Measurements from ENCODE around the gene CEP112.
"Not testable (repeated sequence)": the region's sequence is repeated elsewhere in the genome, so short reads cannot be mapped to it uniquely, and the experiment has no call there.

Gene CEP112

DNA sequence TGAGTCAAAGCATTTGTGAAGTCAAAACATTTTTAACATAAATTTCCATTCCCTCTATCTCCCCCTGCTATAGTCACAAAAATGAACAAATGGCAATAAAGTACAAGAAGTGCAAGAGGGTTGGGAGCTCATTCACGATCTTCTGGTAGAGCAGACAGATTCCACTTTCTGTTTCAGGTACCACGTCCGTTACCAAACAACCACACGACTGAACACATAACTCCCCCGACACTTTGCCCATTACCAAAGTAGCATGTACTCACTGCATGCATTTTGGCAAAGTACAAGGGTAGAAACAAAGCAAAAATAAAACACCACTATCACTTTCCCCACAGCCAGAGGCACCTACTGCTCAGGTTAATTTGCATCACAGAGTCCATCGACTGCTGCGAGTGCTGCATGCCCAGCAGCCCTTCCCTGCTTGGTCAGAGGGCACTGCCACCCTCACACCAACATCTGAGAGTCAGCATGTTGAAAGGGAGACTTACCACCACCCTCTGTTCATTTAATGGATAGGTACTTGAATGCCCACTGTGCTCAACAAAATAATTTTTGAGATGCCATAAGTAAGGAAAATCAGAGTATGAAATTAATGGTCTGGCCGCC, 480.2 kb downstream of the CEP112 start:
- no peak for DNase-seq

DNA sequence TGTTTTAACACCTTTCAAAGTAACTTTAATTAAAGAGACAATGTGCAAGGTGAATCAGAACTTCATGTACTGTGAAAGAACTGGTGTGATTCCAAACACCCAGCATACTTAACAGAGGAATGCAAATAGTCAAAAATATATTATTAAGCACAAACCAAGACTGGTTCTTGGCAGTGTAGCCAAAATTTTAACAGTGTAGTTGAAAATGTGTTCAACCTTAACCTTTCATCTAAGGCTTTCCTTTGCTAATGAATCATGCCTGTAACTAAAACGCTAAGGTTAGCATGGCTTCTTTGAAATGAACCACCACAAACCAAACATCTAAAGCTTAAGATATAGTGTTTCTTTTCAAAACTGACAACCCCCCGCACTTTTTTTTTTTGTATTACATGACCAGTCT, 484.2 kb downstream of the CEP112 start:
- no peak for DNase-seq

DNA sequence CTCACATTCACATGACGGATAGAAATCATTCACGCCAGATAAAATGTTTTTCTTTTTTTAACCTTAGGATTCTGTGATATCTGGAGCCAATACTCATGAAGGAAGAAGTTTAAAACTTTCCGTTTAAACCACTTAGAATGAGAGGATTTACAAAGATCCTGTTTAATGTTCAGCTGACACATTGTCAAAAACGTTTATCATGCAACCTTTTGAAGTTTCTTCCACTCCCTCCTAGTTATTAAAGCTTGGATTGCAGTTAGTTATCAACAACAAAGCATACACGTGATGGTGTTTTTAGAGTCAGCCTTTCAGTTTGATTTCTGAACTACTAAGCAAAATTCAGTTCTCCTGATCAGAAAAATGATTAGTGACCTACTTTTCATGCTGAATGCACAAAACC, 487.2 kb downstream of the CEP112 start:
- DNase-seq: no peak

DNA sequence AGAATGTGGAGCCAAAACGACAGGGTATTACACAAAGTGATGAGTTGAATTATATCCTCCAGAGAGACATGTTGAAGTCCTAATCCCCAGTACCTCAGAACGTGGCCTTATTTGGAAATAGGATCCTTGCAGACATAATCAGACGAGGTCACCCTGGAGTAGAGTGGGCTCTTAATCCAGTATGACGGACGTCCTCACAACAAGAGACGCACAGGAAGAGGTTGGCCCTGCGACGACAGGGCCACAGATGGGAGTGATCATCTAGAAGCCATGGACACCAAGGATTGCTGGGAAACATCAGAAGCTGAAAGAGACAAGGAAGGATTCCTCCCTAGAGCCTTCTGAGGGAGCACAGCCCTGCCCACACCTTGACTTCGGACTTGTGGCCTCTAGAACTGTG, 488.0 kb downstream of the CEP112 start:
- DNase-seq: no peak

DNA sequence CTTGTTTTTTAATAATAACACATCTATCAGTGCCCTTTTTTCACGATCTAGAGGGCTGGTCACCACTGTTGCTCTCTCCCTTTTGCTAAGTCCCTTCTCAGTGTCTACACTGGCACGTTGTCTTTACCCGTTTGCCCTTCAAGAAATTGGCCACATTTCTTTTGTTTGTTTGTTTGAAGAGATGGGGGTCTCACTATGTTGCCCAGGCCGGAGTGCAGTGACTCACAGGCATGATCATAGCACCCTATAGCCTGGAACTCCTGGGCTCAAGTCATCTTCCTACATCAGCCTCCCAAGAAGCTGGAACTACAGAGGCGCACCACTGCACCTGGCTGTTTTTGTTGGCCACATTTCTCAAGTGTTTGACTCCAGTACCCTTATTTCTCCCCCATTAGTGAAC, 492.5 kb downstream of the CEP112 start:
- DNase-seq: no peak

DNA sequence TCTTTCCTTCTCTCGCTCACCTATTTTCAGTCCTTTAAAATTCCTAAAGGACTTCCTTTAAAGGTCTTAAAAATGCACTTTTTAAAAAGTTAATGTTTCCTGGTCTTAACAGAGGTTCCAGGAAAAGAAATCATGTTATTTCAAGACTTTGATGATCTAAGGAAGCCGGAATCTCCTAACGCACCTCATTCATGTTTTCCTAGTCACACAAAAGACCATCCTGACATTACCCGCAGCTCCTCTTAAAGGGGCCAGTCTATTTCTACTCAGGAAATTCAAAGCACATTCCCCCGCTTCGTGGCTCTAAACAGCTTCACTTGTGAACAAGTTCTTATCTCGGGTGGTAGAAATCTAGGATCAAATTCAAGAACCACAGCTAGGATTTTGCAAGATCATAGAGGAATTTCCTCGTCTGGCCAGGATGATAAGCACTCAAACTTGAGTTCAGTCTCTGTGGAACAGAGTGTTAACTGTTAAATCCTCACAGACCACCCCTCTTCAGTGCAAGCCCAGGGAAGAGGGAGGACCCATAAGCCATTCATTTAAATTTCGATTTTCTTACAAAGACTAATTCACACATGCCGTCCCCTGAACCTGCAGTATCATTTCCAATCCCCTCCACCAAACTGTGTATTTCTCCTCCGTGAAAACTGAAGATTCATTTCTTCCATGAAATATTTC, 493.4 kb downstream of the CEP112 start:
- DNase-seq: no peak

DNA sequence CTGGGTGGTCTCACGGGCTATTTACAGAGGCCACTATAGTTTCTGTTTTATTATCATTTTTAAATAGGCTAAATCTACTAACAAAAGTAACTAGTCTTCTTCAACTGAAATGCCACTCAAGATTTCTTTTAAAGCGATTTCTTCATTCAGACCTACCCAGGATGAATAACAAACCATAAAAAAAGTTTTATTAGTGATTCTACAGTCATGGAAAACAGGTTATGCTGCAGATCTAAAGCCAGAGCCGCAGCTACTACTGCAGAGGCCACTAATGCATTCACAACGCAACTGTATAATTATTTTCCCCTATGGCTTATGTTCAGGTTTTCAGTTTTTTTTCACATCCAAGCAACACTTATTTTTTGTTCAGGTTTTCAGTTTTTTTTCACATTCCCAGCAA, 494.3 kb downstream of the CEP112 start:
- no peak for DNase-seq

DNA sequence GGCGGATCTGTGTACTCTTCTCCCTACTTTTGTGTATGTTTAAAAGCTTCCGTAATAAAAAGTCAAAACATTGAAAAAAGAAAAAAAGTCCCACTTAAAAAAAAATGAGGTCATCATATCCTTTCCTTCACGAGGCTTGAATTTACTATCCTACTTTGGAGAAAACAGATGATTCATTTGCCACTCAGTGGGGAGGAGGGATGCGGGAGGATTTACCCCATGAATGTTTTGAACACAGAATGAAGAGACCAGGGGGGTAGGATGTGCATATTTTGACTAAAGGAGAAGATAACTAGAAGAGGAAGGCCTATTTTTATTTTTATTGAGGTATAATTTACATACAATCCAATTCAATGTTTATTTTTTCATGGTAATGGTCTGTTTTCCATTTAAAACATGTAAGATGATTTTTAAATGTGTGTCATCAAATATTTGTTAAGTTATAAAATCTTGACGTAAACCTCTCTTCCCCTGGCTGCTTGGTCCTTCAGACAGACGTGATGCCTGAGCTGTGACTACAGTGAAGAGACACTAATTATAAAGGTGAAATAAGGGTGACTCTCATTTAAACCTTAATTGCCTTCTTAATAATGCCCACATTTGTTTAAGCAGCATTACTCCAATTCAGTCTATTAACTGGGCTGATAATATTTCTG, 495.1 kb downstream of the CEP112 start:
- DNase-seq: no peak

DNA sequence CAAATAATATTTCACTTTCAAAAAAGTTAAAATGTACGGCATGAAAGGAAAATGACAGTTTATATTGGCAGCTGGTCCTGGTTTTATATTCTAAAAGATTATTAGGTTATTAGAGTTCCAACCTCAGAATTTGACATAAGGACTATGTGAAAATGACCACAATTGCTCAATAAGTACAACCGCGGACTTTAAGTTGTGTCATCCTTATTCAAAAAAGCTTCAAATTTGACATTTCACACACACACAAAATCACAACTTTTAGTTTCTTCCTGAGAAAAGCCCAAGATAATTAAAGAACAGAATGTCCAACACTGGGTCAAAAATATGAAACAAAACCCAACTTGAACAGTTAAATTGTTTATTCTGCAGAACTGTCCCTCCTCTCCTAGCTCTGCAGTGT, 497.3 kb downstream of the CEP112 start:
- DNase-seq: no peak

DNA sequence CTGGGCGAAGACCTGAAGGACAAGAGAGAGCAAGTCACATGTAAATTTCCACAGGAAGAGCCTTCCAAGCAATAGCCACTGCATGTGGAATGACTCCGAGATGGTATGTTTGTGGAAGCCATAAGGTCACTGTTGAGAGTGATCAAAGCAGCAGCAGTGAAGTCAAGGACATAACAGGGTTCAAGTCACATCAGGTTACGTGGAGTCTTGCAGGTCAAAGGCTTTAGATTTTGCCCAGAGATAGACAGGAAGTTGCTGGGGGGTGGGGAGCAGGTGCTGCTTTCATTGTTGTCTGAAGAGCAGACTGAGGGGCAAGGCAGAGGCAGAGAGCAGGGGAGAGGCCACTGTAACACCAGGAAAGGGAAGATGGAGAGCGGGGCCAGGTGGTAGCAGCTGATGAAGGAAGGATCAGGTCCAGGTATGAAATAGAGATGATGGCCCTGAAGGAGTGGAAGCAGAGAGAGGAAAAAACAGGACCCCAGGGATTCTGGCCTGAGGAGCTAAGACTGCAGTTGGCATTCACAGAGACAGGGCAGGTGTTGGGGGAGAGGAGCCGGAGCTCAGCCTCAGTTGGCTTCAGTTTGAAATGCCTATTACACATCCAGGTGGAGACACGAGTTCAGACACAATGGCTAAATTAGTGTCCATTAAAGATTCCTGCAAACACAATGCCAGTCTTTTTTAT, 501.2 kb downstream of the CEP112 start:
- DNase-seq: no peak

DNA sequence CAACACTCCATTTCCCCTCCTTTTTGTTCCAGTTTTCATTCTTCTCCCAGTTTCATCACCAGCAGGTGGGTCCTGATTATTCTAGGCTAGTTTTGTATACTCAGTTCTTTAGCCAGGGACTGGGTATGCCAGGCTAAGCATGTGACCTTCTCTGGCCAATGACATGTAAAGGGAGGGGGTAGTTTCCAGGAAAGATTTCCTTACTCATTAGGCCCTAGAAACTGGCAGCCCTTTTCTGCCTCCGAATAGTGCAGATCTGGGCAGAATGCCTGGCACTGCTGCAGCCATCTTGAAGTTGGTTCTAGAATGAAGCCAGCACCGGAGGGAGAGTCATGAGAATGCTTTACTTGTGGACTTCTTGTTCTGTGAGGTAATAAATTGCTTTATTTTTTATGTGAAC, 503.6 kb downstream of the CEP112 start:
- DNase-seq: no peak

DNA sequence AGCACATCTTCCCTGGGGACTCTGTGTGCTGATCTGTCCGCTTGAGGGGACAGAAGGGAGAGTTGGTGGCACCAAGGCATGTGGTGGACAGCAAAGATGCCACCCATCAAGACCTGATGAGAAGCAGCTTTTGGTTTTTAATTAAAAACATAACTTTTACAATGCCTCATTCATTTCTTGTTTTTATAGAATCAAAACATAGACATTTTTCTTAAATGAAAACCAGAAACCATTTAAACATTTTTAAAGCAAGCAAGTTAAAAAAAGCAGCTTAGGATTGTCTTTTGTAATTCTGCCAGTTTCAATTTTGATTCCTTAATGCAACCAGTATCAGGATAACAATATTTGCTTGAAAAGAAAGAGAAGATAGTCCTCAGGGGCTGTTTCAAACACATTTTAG, 506.8 kb downstream of the CEP112 start:
- DNase-seq: no peak

DNA sequence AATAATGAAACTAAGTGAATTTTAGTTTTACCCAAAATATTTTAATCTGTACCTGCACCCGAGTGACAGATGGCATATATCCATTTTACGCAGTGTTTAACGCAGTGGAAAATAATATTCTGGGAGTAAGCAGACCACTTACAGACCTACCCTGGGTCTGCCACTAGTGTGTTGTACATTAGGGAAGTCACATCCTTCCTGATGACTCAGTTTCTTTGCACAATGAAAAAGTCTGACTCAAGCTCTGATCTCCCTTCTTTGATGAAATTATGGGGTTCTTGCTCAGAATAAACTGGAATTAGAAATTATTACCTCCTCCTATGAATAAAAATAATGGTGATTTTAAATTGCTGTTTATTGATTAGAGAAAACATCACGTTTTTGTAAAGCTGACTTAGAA, 507.3 kb downstream of the CEP112 start:
- no peak for DNase-seq

DNA sequence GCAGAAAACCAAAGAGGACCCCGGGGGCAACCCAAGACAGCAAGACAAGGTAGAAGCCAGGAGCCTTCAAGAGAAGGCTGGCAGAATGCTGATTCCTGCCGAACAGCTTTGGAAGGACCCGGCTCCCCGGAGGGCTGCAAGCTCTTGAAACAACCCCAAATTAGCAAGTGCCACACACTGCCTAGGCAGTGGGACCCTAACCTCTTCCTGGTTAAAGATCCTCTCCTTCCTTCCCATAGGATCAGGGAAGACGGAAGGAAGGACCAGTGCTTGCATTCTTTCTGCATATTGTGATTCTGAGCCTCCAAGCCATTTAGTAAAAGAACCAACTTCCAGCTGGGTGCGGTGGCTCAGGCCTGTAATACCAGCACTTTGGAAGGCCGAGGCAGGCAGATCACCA, 508.5 kb downstream of the CEP112 start:
- no peak for DNase-seq

DNA sequence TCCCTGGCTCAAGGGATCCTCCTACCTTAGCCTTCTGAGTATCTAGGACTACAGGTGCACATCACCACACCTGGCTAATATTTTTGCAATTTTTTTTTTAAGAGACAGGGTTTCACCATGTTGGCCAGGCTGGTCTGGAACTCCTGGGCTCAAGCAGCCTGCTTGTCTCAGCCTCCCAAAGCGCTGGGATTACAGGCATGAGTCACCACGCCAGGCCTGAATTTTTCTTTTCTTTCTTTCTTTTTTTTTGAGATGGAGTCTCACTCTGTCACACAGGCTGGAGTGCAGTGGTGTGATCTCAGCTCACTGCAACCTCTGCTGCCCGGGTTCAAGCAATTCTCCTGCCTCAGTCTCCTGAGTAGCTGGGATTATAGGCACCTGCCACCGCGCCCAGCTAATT, 510.2 kb downstream of the CEP112 start:
- DNase-seq: not testable (repeated sequence)

DNA sequence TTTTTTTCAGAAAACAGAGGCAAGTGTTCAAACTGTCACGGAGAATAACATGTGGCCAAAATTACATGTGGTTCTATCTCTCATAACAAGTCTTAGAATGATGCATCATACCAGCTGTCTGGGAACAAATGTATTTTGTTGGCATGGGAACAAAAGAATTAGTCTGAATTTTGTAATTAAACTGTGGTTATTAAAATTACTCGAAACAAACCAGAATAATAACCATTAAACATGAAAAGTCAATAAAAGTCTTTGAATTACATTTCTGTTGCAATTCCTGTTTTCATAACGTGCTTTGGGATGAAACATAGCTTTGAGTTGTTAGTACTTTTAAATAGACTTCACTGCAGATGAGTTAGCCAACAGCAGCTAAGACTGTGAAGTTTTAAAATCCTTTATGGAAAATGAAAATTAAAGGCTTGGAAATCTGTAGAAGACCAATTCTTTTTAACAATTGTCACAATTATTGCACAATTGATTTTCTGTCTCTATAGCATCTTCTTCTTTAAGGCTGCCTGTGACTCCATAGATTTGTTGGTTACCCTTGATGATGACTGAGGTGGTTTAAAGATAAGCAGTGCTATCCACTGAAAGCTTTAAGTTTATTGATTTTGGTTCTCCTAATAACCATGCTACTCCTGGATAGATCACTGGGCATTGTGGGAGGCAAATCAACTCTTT, 512.6 kb downstream of the CEP112 start:
- no peak for DNase-seq

DNA sequence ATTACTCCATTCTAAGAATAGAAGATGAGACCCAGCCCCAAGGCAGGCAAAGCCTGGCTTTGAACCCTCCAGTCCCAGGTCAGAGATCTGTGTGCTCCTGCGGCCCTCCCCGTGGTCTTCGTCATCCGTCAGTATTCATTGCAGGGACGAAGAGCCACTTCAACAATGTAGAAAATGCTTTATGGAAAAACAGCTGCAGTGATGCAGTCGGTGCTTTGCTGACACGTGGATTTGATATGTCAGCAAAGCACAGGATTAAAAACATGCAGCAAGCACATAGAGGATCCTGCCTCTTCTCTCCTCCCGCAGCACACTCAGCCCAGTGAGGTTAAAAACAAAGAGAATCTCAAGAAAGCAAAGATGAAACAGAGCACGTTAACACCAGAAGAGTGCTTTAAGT, 513.4 kb downstream of the CEP112 start:
- DNase-seq: no peak

DNA sequence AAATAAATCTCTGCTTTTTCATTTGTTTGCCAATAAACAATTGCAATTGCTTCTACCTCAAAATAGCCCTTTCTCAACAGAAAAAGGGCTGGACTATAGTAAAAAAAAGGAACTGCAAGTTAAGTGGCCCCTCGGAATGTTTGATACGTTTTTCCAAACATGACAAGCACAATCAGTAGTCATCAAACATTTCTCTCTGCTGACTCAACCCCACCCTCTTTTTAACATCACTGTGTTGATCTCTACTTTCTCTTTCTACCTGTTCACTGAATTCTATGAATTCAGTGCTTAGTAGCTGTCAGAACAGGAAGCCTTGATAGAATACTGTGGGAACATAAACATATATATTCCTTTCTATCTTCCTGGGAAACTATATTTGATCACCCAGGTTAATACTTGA, 514.0 kb downstream of the CEP112 start:
- DNase-seq: no peak

DNA sequence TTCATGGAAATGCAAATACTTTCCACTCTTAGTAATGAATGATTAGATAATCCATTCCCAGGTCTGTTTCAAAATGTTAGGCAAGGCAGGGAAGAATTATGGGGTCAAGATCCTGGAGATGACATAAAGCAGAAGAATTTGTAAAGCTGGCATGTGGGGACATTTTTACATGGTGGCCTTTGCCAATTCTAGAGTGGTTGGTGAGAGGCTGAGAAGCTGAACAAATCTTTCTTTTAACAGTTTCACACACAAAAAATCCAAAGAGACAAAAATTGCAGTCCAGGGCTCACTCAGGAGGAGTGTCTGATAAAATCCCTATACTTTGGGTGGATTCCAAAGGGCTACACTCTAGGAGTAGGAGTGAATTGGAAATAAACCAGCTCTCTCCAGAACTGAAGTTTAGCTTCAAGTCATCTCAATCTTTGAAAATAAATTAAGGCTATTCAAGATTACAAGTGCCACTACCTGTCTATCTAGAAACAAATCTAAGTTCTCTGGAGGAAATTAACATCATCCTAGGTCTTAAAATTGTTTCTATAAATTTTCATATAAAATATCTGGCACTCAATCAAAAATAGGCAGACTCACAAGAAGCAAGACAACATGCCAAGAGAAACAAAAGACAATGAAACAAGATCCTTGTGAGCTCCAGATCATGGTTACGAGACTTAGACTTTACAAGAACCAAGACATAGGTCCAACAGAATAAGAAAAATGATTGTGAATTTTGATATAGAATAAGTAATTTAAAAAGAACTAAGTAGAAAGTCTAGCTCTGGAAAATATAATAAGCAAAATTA, 517.5 kb downstream of the CEP112 start:
- DNase-seq: no peak

DNA sequence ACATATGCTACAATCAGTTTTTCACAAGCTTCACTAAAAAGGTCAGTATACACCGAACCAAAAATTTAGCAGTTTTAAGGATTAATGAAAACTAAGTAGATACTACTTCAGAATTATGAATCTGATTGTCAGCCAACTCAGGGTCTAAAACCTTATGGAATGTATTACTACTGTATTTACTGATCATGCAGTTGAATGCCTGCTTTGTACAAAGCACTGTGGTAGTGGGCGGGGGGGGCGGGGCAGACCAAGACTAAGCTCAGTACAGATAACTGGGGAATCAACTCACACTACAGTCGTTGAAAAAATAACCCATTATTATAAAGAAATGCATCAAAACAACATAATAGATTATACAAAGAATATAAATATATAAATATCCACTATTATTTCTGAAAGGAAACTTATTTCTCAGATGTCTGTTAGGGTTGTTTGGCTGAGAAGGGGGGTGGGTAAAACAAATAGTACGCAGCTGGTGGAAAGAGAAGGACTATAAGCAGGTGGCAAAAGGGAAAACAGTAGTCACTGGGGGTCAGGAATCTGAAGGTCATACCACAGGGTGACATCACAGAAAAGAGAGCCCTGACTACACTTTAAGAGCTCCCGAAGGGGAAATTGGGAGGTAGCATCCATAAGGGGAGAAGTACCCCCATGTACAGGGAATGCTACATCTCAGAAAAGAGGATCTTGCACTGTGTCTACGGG, 521.1 kb downstream of the CEP112 start:
- no peak for DNase-seq

DNA sequence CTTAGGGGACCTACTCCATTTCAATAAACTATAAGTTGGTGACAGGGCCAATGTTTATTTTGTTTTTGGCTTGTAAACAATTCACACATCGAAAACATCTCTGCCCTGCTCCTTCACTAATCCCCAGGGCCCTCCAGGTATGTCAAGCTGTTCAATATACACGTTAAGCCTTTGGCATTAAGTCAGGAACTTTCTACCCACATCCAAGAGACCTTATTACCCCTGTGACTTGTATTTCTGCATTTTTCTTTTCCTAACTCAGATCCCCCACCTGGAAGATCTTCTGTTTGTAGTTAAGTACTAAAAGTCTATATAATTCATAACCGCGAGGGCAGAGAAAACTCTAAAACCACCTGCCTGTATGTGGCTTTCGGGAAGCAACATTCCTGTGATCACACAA, 523.7 kb downstream of the CEP112 start:
- DNase-seq: no peak

DNA sequence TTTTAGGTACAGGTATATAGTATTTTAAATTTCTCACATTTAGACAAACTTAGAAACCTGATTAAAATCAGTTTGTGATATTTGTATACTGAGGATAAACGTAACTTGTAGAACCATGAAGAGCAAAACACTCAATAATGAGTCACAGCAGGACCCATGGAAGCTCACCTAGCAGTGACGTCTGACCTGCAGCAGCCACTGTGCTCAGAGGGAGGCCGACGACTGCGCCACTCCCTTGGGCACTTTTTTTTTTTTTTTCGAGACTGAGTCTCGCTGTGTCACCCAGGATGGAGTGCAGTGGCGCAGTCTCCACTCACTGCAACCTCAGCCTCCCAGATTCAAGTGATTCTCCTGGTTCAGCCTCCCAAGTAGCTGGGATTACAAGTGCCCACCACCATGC, 524.3 kb downstream of the CEP112 start:
- DNase-seq: no peak

Data from CD4-positive, alpha-beta T cell treated with Interferon gamma for 1 hour (primary cell).